Ascending aorta (tissue), 2 donors: ENCODE results near the gene WWC2. TPM values are rescaled to one million over a fixed set of nuclear protein-coding genes. Genes with fewer than 3 reads are reported as not detected.
A peak's percentile ranks its signal among the peaks of the same experiment; 100 is the strongest.

Source experiments
- DNase-seq, 2 donors: peaks; one replicate each; pipeline ENCODE4 v3.0.0-alpha.2; 2019; ENCODE audit warnings: low spot score in 2 of 2
- H3K27ac ChIP-seq, 2 donors: fragments of 200-600 bp; sonication (generic); one replicate each; pipeline ENCODE4 v1.5.1; 2016 to 2017; ENCODE audit warnings: mild to moderate bottlenecking in 1 of 2
- H3K27me3 ChIP-seq: fragments of 200-600 bp; sonication (generic); one replicate; pipeline ENCODE4 v1.5.1; 2017
- H3K36me3 ChIP-seq, 2 donors: fragments of 200-600 bp; sonication (generic); one replicate each; pipeline ENCODE4 v1.5.1; 2016
- H3K4me1 ChIP-seq, 2 donors: fragments of 200-600 bp; sonication (generic); one replicate each; pipeline ENCODE4 v1.5.1; 2016 to 2017; ENCODE audit warnings: mild to moderate bottlenecking in 1 of 2
- H3K4me3 ChIP-seq, 2 donors: fragments of 200-600 bp; sonication (generic); one replicate each; pipeline ENCODE4 v1.5.1; 2016 to 2017; ENCODE audit warnings: mild to moderate bottlenecking in 1 of 2
- H3K9me3 ChIP-seq, 2 donors: fragments of 200-600 bp; sonication (generic); one replicate each; pipeline ENCODE4 v1.5.1; 2016
- CTCF ChIP-seq, 3 experiments: fragments of 200-600 bp in 2 of 3; fragments of 450-650 bp in 1 of 3; sonication (generic) in 2 of 3; IDR thresholded peaks; one replicate each; pipeline ENCODE4 v1.5.1; 2016 to 2019; ENCODE audit warnings: antibody characterized with exemption in 3 of 3, mild to moderate bottlenecking in 1 of 3, moderate library complexity in 1 of 3
- intact Hi-C: fragments of 100-400 bp; cut with DNase I; formaldehyde crosslinking; loops from one replicate; pipeline ENCODE4 v1.15.1; 2023
- total RNA-seq: library from RNA; depleted of rRNA; stranded (reverse); fragments of >200 nt; gene quantifications from one replicate; pipeline ENCODE4 v1.1.0, GENCODE V29; 2016

The WWC2 gene
- total RNA-seq, 1 donor from 2014 or later: 3.8 TPM

- Histone ChIP-seq H3K27ac (no peak overlapping the region), H3K36me3 (no peaks in the 10 kb centered on the region), H3K4me1 (no peaks in the 10 kb centered on the region), H3K4me3 (no peak overlapping the region), H3K9me3 (no peaks in the 10 kb centered on the region), H3K27me3 (no peaks in the 10 kb centered on the region)
- intact Hi-C loops: no loop called here
- DNase-seq: no peak
- no peak for TF ChIP-seq CTCF (IDR thresholded peaks at IDR 0.05)
Measured at GRCh38 chr4:183348706-183349659, 249.9 kb downstream of the WWC2 start.

GRCh38 chr4:183349673-183350072, 250.6 kb downstream of the WWC2 start:
- no peaks in the 10 kb centered on the region for H3K27me3 ChIP-seq
- no peaks in the 10 kb centered on the region for H3K9me3 ChIP-seq
- no peak overlapping the region for H3K27ac ChIP-seq
- no peaks in the 10 kb centered on the region for H3K36me3 ChIP-seq
- DNase-seq: no peak
- no peak overlapping the region for H3K4me3 ChIP-seq
- no peaks in the 10 kb centered on the region for H3K4me1 ChIP-seq
- intact Hi-C loops: no loop called here
- no peak for TF ChIP-seq CTCF (IDR thresholded peaks at IDR 0.05)

GRCh38 chr4:183350317-183351071, 251.4 kb downstream of the WWC2 start:
- peak in 1 of 2 donors; percentile 48 for DNase-seq
- no peaks in the 10 kb centered on the region for H3K9me3 ChIP-seq
- no peak overlapping the region for H3K27ac ChIP-seq
- no peak overlapping the region for H3K4me3 ChIP-seq
- no peaks in the 10 kb centered on the region for H3K4me1 ChIP-seq
- no peaks in the 10 kb centered on the region for H3K36me3 ChIP-seq
- H3K27me3 ChIP-seq: no peaks in the 10 kb centered on the region
- TF ChIP-seq CTCF (IDR thresholded peaks at IDR 0.05): no peak
- intact Hi-C loops: no loop called here

- peak in 1 of 2 donors; percentile 13 for DNase-seq
- intact Hi-C loops: no loop called here
- no peak for TF ChIP-seq CTCF (IDR thresholded peaks at IDR 0.05)
- Histone ChIP-seq H3K4me3 (no peak overlapping the region), H3K4me1 (no peaks in the 10 kb centered on the region), H3K27me3 (no peaks in the 10 kb centered on the region), H3K36me3 (no peaks in the 10 kb centered on the region), H3K9me3 (no peaks in the 10 kb centered on the region), H3K27ac (no peak overlapping the region)
Measured at GRCh38 chr4:183352546-183352945, 253.5 kb downstream of the WWC2 start.

- H3K36me3 ChIP-seq: no peaks in the 10 kb centered on the region
- H3K27me3 ChIP-seq: no peaks in the 10 kb centered on the region
- no peaks in the 10 kb centered on the region for H3K4me1 ChIP-seq
- no peaks in the 10 kb centered on the region for H3K9me3 ChIP-seq
- H3K4me3 ChIP-seq: no peak overlapping the region
- TF ChIP-seq CTCF (IDR thresholded peaks at IDR 0.05): no peak
- no peak overlapping the region for H3K27ac ChIP-seq
- intact Hi-C loops: no loop called here
- DNase-seq: peak in 1 of 2 donors; percentile 4
Measured at GRCh38 chr4:183353557-183353956, 254.5 kb downstream of the WWC2 start.
